C4-2B (cell line): ENCODE results near the gene ARHGAP42.

Experiments used
- CTCF ChIP-seq: fragments of 450-650 bp; conservative IDR thresholded peaks from 2 replicates; pipeline ENCODE4 v1.5.1; 2017; ENCODE audit warnings: mild to moderate bottlenecking
- ZFX ChIP-seq: fragments of 450-650 bp; IDR thresholded peaks from 2 replicates; pipeline ENCODE4 v1.6.1; 2017

GRCh38 chr11:100731471-100731870 is 44.4 kb downstream of the ARHGAP42 start:
- TF ChIP-seq CTCF (no peak), ZFX (no peak)
